Cardiac fibroblast (primary cell): Measurements from ENCODE around the gene MAML2.

ENCODE experiments used
- DNase-seq, 2 donors: peaks; one replicate each; pipeline versions ENCODE4 v3.0.0 to v3.0.0-alpha.2; 2010; ENCODE audit warnings: low read depth in 2 of 2
- H3K4me3 ChIP-seq, 2 donors: replicated peaks in 1 of 2; 1 replicate in 1 of 2; 2 replicates in 1 of 2; pipeline ENCODE4 v1.5.1; 2011; ENCODE audit warnings: low read depth in 2 of 2, low read length in 2 of 2, mild to moderate bottlenecking in 2 of 2, moderate library complexity in 1 of 2
- TF ChIP-seq, protein P1 (sequence below): IDR thresholded peaks from one replicate; pipeline ENCODE4 v1.5.1; 2011; ENCODE audit warnings: low read depth, mild to moderate bottlenecking, low read length, inconsistent platforms

Gene MAML2

DNA sequence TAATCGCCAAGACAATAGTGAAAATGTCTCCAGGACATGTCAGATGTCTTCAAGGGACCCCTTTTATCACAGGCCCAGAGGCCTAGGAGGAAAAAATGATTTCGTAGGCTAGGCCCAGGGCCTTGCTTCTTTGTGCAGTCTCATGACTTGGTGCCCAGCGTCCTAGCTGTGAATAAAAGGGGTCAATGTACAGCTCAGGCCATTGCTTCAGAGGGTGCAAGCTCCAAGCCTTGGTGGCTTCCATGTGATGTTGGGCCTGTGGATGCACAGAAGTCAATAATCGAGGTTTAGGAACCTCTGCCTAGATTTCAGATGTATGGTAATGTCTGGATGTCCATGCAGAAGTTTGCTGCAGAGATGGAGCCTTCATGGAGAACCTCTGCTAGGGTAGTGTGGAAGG is 398.4 kb downstream of the MAML2 start:
- no peak overlapping the region for H3K4me3 ChIP-seq
- TF ChIP-seq, protein P1, sequence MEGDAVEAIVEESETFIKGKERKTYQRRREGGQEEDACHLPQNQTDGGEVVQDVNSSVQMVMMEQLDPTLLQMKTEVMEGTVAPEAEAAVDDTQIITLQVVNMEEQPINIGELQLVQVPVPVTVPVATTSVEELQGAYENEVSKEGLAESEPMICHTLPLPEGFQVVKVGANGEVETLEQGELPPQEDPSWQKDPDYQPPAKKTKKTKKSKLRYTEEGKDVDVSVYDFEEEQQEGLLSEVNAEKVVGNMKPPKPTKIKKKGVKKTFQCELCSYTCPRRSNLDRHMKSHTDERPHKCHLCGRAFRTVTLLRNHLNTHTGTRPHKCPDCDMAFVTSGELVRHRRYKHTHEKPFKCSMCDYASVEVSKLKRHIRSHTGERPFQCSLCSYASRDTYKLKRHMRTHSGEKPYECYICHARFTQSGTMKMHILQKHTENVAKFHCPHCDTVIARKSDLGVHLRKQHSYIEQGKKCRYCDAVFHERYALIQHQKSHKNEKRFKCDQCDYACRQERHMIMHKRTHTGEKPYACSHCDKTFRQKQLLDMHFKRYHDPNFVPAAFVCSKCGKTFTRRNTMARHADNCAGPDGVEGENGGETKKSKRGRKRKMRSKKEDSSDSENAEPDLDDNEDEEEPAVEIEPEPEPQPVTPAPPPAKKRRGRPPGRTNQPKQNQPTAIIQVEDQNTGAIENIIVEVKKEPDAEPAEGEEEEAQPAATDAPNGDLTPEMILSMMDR: no peak
- no peak for DNase-seq

DNA sequence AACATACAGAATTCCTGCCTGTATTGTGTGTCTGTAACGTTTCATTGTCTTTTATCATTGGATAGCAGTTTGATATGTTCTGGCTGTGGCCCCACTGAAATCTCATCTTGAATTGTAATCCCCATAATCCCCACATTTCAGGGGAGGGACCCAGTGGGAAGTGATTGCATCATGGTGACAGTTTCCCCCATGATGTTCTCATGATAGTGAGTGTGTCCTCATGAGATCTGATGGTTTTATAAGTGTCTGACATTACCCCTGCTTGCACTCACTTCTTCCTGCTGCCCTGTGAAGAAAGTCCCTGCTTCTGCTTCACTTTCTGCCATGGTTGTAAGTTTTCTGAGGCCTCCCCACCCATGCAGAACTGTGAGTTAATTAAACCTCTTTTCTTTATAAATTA is 399.4 kb downstream of the MAML2 start:
- no peak overlapping the region for H3K4me3 ChIP-seq
- DNase-seq: no peak
- TF ChIP-seq, protein P1: no peak

DNA sequence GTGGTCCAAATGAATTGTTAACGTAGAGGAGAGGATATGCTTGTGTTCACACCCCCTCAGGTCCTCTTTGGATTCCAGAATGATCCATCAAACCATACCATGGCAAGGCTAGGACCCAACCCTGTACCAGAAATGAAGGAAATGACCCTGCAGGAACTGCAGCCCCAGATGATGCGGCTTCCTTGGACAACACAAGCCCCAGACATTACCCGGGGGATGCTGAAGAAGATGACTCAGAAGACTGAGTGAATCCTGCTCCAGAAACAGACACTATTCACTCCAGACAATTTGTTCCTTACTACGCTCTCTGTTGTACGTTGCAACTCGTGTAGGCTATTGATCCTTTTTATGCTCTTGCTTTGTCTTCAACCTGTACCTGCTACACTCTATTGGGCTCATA is 403.9 kb downstream of the MAML2 start:
- no peak overlapping the region for H3K4me3 ChIP-seq
- DNase-seq: peak in 1 of 2 donors; percentile 58
- TF ChIP-seq, protein P1: no peak

DNA sequence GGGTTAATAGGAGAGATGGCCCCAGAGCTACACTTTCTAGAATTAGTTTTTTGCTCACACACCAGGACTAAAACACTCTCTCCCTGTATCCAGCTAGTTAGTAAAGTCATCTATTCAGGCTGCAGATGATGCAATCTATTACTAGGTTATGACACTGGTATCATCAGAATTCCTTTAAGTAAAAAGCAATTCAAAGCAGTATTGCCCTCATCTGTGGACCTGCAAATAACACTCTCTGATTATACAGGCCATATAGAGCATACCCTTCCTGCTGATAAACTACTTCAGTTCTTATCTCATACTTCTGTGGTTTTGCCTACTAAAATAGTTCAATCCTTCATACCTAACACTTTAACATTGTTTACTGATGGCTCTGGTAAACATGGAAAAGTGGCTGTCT is 405.6 kb downstream of the MAML2 start:
- TF ChIP-seq, protein P1: no peak
- peak in 1 of 2 donors; percentile 39 for DNase-seq
- no peak overlapping the region for H3K4me3 ChIP-seq

DNA sequence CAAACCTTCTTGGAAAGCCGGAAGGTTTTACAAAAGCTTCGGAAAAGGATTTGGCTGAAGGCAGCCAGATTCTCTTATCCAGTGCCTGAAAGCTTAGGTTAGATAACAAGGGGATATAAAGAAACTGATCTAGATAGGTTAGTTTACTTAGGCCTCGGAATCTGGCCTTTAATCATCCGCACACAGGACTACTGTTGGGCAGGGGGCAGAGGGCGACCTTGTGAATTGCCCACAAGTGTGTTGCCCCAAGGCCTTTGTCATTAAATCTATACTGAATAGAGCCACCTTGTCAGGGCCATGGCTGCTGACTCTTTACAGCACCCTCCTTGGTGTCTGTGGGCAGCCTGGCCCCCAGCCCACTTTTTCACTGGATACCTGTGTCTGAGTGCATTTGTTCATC is 409.4 kb downstream of the MAML2 start:
- no peak for DNase-seq
- no peak overlapping the region for H3K4me3 ChIP-seq
- TF ChIP-seq, protein P1: no peak

DNA sequence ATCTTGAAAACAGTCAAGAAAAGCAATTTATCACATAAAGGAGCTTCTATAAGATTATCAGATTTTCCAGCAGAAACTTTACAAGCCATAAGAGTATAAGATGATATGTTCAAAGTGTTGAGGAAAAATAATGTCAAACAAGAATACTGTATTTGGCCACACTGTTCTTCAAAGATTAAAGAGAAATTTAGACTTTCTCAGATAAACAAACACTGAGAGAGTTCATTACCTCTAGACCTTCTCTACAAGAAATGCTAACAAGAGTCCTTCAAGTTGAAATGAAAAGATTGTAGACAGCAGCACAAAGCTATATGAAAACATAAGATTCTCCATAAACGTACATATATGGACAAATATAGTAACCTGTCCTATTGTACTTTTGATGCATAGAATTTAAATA is 411.1 kb downstream of the MAML2 start:
- H3K4me3 ChIP-seq: no peak overlapping the region
- TF ChIP-seq, protein P1: no peak
- DNase-seq: no peak

DNA sequence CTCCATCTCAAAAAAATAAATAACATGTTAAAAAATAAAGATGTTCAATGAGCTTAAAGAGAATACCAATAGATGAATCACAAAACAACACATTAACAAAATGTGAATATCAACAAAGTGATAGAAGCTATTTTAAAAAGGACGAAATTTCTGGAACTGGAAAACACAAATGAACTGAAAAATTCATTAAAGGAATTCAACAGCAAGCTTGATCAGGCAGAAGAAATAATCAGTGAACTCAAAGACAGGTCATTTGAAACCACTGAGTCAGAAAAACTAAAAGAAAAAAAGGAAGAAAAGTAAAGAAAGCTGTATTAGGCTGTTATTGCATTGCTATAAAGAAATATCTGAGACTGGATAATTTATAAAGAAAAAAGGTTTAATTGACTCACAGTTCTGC is 412.0 kb downstream of the MAML2 start:
- DNase-seq: no peak
- no peak overlapping the region for H3K4me3 ChIP-seq
- TF ChIP-seq, protein P1: no peak
